GM19397 (cell line): ENCODE results near the gene ZCCHC17.

Source experiments
- ATAC-seq: cut with Tn5 transposase; IDR thresholded peaks from one replicate; pipeline ENCODE4 v1.9.1; 2021; ENCODE audit warnings: mild to moderate bottlenecking, moderate library complexity; ENCODE audit not compliant: unreplicated experiment

Gene ZCCHC17

GRCh38 chr1:31302709-31303441 is 6.0 kb downstream of the ZCCHC17 start:
- no peak for ATAC-seq

DNA sequence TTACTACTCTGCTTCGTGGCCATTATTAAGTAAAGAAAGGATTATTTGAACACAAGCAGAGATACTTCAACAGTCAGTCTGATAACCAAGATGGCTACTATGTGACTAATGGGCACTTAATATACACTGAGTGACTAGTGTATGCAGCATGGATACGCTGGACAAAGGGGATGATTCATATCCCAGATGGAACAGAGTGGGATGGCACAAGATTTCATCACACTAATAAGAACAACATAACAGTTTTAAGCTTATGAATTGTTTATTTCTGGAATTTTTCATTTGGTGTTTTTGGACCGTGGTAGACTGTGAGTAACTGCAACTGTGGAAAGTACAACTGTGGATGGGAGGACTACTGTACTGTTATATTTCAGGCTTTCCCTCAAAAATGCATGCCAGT is 9.4 kb downstream of the ZCCHC17 start:
- no peak for ATAC-seq

GRCh38 chr1:31308036-31308435 is 11.2 kb downstream of the ZCCHC17 start:
- ATAC-seq: no peak

- no peak for ATAC-seq
Observed at GRCh38 chr1:31310198-31310597, 13.4 kb downstream of the ZCCHC17 start.

- ATAC-seq: no peak
Observed at GRCh38 chr1:31315902-31316301, 19.1 kb downstream of the ZCCHC17 start.

- no peak for ATAC-seq
Observed at GRCh38 chr1:31318146-31318545, 21.3 kb downstream of the ZCCHC17 start.

DNA sequence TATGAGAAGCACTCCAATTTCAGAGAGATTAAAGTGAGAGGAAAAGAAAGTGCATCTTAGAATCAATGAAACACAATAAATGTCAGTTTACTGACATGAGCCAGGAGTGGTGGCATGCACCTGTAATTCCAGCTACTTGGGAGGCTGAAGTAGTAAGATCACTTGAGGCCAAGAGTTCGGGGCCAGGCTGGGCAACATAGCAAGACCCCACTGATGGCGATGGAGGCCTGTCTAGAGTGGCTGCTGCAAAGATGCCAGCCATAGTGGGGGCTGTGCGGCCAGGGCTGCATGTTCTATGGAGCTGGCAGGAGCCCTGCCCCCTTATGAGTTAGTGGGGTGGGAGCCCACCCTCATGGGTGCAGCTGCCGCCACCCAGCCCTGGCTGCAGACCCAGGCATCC is 27.3 kb downstream of the ZCCHC17 start:
- no peak for ATAC-seq

- ATAC-seq: no peak
Observed at GRCh38 chr1:31324992-31325391, 28.2 kb downstream of the ZCCHC17 start.

DNA sequence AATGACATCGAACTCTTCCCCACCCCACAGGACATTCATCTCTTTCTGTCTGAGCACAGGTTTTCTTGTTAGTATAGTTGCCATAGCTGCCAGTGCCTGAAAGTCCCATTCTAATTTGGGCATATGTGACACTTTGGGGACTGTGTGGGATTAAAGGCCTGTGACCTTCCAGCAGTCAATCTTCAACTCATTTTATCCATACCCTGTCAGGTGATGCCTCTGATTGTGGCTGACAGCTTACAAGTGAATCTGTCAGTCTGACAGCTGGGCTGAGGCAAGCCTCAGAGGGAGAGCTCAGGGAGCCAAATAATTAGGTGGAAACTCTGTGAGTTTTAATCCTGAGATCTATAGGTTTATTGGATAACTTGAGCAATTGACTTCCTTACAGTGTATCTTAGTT is 29.6 kb downstream of the ZCCHC17 start:
- ATAC-seq: no peak

DNA sequence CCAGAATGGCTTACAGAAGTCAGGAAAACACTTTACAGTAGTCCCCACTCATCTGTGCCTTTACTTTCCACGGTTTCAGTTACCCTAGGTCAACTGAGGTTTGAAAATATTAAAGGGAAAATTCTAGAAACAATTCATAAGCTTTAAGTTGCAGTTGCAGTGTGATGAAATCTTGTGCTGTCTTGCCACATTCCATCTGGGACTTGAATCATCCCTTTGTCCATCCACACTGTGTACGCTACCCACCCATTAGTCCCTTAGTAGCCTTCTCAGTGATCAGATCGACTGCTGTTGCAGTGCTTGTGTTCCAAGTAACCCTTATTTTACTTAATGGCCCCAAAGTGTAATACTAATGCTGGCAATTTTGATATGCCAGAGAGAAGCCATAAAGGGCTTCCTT is 30.5 kb downstream of the ZCCHC17 start:
- no peak for ATAC-seq

DNA sequence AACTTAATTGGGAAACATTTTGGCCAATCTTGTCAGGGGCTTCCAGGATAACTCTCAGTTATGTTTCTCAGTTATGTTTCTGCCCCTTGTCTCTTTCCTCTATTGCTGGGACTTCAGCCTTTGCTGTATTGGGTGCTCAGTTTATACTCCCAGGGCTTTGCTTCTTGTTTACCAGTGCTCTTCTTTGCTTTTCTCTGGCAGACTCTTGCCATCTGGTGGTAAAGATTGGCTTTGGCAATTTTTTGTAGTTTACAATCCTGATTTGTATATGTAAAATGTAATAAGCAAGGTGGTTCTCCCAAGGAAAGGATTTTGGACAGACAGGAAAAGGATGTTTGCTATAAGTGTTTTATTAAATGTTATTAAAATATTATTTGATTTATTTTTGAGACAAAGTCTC is 38.2 kb downstream of the ZCCHC17 start:
- no peak for ATAC-seq

DNA sequence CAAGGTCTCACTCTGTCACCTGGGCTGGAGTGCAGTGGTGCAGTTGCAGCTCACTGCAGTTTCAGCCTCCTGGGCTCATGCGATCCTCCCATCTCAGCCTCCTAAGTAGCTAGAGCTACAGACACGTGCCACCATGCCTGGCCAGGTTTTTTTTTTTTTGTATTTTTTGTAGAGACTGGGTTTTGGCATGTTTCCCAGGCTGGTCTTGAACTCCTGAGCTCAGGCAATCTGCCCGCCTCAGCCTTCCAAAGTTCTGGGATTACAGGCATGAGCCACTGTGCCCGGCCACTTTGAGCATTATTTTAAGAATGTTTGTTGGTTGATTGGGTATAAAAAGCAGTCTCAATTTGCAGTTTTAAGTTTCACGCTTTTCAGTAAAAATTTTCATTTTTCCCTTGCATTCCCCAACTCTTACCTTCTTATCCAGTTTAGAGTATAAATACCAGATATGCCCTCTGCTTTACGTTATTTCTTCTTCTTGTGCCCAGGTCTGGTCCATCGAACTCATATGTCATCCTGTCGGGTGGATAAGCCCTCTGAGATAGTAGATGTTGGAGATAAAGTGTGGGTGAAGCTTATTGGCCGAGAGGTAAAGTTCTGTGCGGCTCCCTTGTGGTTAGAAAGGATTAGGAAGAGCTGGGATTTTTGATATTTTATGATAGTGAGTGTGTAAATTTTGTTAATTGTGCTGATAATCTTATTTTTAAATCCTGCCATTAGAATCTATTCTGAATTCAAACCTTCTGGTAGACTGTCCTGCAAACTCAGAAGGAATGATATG is 40.0 kb downstream of the ZCCHC17 start:
- no peak for ATAC-seq

- ATAC-seq: no peak
Observed at GRCh38 chr1:31344503-31344902, 47.7 kb downstream of the ZCCHC17 start.

DNA sequence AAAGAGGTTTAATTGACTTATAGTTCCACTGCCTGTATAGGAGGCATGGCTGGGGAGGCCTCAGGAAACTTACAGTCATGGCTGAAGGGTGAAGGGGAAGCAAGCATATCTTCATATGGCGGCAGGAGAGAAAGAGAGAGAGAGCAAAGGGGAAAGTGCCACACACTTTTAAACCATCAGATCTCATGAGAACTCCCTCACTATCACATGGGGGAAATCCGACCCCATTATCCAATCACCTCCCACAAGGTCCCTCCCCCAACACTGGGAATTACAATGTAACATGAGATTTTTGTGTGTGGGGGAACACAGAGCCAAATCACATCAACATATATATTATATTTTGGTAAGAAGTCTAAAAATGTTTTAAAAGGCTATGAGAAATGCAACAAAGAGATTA is 48.8 kb downstream of the ZCCHC17 start:
- ATAC-seq: no peak

DNA sequence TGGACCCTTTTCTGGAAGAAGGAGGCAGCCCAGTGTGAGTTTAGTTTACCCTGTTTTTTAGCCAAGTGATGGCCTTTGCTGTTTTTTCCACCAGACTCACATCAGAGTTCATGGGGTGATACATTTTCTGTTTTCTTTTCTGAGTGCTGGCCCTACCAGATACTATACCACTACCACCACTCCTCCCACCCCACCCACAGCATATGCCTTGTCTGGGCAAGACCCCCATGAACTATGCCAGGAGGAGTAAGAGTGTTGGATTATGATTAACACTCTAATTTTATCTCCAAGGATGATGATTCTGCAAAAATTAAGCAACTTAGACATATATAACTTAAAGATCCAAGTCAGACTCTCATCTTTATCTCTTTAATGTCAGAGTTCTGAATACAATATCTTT is 50.0 kb downstream of the ZCCHC17 start:
- no peak for ATAC-seq

DNA sequence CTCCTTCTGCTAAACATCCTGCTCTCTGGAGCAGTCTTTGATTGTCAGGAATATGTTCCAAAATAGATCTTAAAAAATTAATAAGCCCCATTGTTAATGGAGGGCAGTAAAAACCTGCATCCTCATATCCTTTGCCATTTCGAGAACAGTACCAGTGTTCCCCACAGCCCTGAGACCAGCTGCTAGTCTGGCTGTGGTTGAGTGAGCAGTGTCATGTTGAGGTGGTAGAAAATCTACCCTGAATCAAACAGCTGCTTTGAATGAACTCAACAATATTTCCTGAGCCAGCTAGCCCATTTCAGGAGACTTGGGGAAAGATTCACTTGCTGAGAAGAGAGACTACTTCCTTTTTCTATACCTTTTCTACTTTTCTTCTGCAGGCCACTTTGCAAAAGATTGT is 51.6 kb downstream of the ZCCHC17 start:
- no peak for ATAC-seq

GRCh38 chr1:31354283-31354682 is 57.5 kb downstream of the ZCCHC17 start:
- no peak for ATAC-seq

GRCh38 chr1:31356427-31356826 is 59.6 kb downstream of the ZCCHC17 start:
- no peak for ATAC-seq

DNA sequence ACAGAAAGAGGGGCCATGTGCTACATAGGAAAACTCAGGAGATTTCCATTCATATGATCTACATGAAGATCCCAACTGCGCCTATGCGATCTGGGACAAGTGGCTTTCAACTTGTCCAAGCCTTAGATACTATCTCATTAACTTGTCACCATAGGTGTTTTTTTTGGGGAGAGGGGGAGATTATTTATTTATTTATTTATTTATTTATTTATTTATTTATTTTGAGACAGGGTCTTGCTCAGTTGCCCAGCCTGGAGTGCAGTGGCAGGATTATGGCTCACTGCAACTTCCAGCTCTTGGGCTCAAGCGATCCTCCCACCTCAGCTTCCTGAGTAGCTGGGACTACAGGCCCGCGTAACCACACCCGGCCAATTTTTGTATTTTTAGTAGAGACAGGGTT is 64.8 kb downstream of the ZCCHC17 start:
- no peak for ATAC-seq

- ATAC-seq: no peak
Observed at GRCh38 chr1:31362032-31362431, 65.2 kb downstream of the ZCCHC17 start.

DNA sequence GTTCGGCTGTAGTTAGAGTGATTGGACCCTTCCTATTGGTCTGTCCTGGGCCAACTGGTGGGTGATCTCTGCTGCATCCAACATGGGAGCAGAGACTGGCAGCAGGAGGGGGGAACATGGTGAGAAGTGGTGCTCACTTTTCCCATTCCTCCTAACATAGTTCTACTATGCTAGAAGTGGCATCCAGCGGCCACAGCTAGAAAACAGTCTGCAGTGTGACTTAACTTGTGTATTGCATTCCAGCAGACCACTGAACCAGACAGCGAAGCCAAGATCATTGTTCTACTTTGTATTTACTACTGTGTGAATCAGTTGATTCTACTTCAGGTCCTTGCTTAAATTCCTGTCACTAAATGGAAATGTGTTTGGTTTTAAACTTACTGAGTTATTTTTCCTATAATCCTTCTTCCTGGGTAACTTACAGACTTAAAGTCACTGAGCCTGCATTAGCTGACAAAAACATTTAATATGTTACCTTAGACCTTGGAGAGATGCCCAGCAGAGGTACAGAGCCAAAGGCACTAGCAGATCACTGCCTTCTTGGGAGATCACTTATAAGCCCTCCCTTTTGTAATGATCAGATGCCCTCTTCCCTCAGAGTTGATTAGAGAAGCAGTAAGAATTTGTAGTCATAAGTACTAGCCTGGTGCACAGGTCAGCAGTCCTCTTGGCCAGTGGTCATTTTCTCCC is 67.9 kb downstream of the ZCCHC17 start:
- no peak for ATAC-seq

GRCh38 chr1:31366796-31367195 is 70.0 kb downstream of the ZCCHC17 start:
- no peak for ATAC-seq
